Measurements from ENCODE around the gene PTPN12.
"Not testable (repeated sequence)": the region's sequence is repeated elsewhere in the genome, so short reads cannot be mapped to it uniquely, and the experiment has no call there.

Gene PTPN12

GRCh38 chr7:77631820-77632219 is 94.7 kb downstream of the PTPN12 start:
- H3K27me3 ChIP-seq (ENCODE audit: control insufficient read depth, insufficient read depth, low read length, poor library complexity, severe bottlenecking) = no peaks in the 10 kb centered on the region
- H3K36me3 ChIP-seq (ENCODE audit: control insufficient read depth, insufficient read depth, low read length) = peaks cover 26% of the 10 kb centered on the region
- no peak overlapping the region for H3K27ac ChIP-seq (ENCODE audit: insufficient read depth, low read depth, low read length, poor library complexity, severe bottlenecking)
- H3K4me3 ChIP-seq (ENCODE audit: insufficient read depth, low read depth, low read length) = no peak overlapping the region
- 97 to 100% methylated on average over 2 of the region's 2 CpGs for WGBS, 2 experiments
- no peaks in the 10 kb centered on the region for H3K9me3 ChIP-seq (ENCODE audit: control insufficient read depth, low read length)
- H3K4me1 ChIP-seq (ENCODE audit: control insufficient read depth, insufficient read depth, low read length) = no peaks in the 10 kb centered on the region

- no peaks in the 10 kb centered on the region for H3K9me3 ChIP-seq (ENCODE audit: control insufficient read depth, low read length)
- H3K4me3 ChIP-seq (ENCODE audit: insufficient read depth, low read depth, low read length) = no peak overlapping the region
- H3K4me1 ChIP-seq (ENCODE audit: control insufficient read depth, insufficient read depth, low read length) = no peaks in the 10 kb centered on the region
- H3K27ac ChIP-seq (ENCODE audit: insufficient read depth, low read depth, low read length, poor library complexity, severe bottlenecking) = no peak overlapping the region
- H3K36me3 ChIP-seq (ENCODE audit: control insufficient read depth, insufficient read depth, low read length) = peaks cover 5% of the 10 kb centered on the region
- WGBS, 2 experiments = 95% methylated on average over 4 of the region's 4 CpGs
- H3K27me3 ChIP-seq (ENCODE audit: control insufficient read depth, insufficient read depth, low read length, poor library complexity, severe bottlenecking) = no peaks in the 10 kb centered on the region
Observed at GRCh38 chr7:77644774-77645173, 107.7 kb downstream of the PTPN12 start.

- 94 to 97% methylated on average over 5 to 6 of the region's 6 CpGs for WGBS, 2 experiments
- Histone ChIP-seq H3K27ac (ENCODE audit: insufficient read depth, low read depth, low read length, poor library complexity, severe bottlenecking) (no peak overlapping the region), H3K4me1 (ENCODE audit: control insufficient read depth, insufficient read depth, low read length) (no peaks in the 10 kb centered on the region), H3K36me3 (ENCODE audit: control insufficient read depth, insufficient read depth, low read length) (no peaks in the 10 kb centered on the region), H3K9me3 (ENCODE audit: control insufficient read depth, low read length) (no peaks in the 10 kb centered on the region), H3K27me3 (ENCODE audit: control insufficient read depth, insufficient read depth, low read length, poor library complexity, severe bottlenecking) (no peaks in the 10 kb centered on the region), H3K4me3 (ENCODE audit: insufficient read depth, low read depth, low read length) (no peak overlapping the region)
Observed at GRCh38 chr7:77648742-77649338, 111.7 kb downstream of the PTPN12 start.

GRCh38 chr7:77649716-77650349 is 112.7 kb downstream of the PTPN12 start:
- Histone ChIP-seq H3K27me3 (ENCODE audit: control insufficient read depth, insufficient read depth, low read length, poor library complexity, severe bottlenecking) (no peaks in the 10 kb centered on the region), H3K36me3 (ENCODE audit: control insufficient read depth, insufficient read depth, low read length) (no peaks in the 10 kb centered on the region)
- 91 to 92% methylated on average over 4 of the region's 4 CpGs for WGBS, 2 experiments

GRCh38 chr7:77651575-77652162 is 114.6 kb downstream of the PTPN12 start:
- Histone ChIP-seq H3K9me3 (ENCODE audit: control insufficient read depth, low read length) (no peaks in the 10 kb centered on the region), H3K27me3 (ENCODE audit: control insufficient read depth, insufficient read depth, low read length, poor library complexity, severe bottlenecking) (no peaks in the 10 kb centered on the region), H3K27ac (ENCODE audit: insufficient read depth, low read depth, low read length, poor library complexity, severe bottlenecking) (no peak overlapping the region), H3K4me3 (ENCODE audit: insufficient read depth, low read depth, low read length) (no peak overlapping the region), H3K4me1 (ENCODE audit: control insufficient read depth, insufficient read depth, low read length) (no peaks in the 10 kb centered on the region), H3K36me3 (ENCODE audit: control insufficient read depth, insufficient read depth, low read length) (no peaks in the 10 kb centered on the region)
- WGBS, 2 experiments = 53 to 59% methylated on average over 3 of the region's 3 CpGs

More at GRCh38 chr7:77649716-77650349, 112.7 kb downstream of the PTPN12 start:
- Histone ChIP-seq H3K4me3 (ENCODE audit: insufficient read depth, low read depth, low read length) (no peak overlapping the region), H3K4me1 (ENCODE audit: control insufficient read depth, insufficient read depth, low read length) (no peaks in the 10 kb centered on the region), H3K9me3 (ENCODE audit: control insufficient read depth, low read length) (no peaks in the 10 kb centered on the region), H3K27ac (ENCODE audit: insufficient read depth, low read depth, low read length, poor library complexity, severe bottlenecking) (no peak overlapping the region)

- WGBS, 2 experiments = 95 to 96% methylated on average over 12 of the region's 12 CpGs
- H3K27ac ChIP-seq (ENCODE audit: insufficient read depth, low read depth, low read length, poor library complexity, severe bottlenecking); H3K36me3 ChIP-seq (ENCODE audit: control insufficient read depth, insufficient read depth, low read length): not testable (repeated sequence)
Observed at GRCh38 chr7:77652826-77653225, 115.7 kb downstream of the PTPN12 start.

GRCh38 chr7:77653572-77653971 is 116.5 kb downstream of the PTPN12 start:
- H3K27me3 ChIP-seq (ENCODE audit: control insufficient read depth, insufficient read depth, low read length, poor library complexity, severe bottlenecking) = no peaks in the 10 kb centered on the region
- 98 to 100% methylated on average over 2 of the region's 2 CpGs for WGBS, 2 experiments
- H3K4me1 ChIP-seq (ENCODE audit: control insufficient read depth, insufficient read depth, low read length) = no peaks in the 10 kb centered on the region
- H3K36me3 ChIP-seq (ENCODE audit: control insufficient read depth, insufficient read depth, low read length) = no peaks in the 10 kb centered on the region
- H3K9me3 ChIP-seq (ENCODE audit: control insufficient read depth, low read length) = no peaks in the 10 kb centered on the region
- no peak overlapping the region for H3K4me3 ChIP-seq (ENCODE audit: insufficient read depth, low read depth, low read length)
- no peak overlapping the region for H3K27ac ChIP-seq (ENCODE audit: insufficient read depth, low read depth, low read length, poor library complexity, severe bottlenecking)

More at GRCh38 chr7:77652826-77653225, 115.7 kb downstream of the PTPN12 start:
- not testable (repeated sequence) for H3K4me3 ChIP-seq (ENCODE audit: insufficient read depth, low read depth, low read length); H3K9me3 ChIP-seq (ENCODE audit: control insufficient read depth, low read length); H3K4me1 ChIP-seq (ENCODE audit: control insufficient read depth, insufficient read depth, low read length); H3K27me3 ChIP-seq (ENCODE audit: control insufficient read depth, insufficient read depth, low read length, poor library complexity, severe bottlenecking)

- Histone ChIP-seq H3K27ac (ENCODE audit: insufficient read depth, low read depth, low read length, poor library complexity, severe bottlenecking) (no peak overlapping the region), H3K27me3 (ENCODE audit: control insufficient read depth, insufficient read depth, low read length, poor library complexity, severe bottlenecking) (no peaks in the 10 kb centered on the region), H3K36me3 (ENCODE audit: control insufficient read depth, insufficient read depth, low read length) (no peaks in the 10 kb centered on the region), H3K4me1 (ENCODE audit: control insufficient read depth, insufficient read depth, low read length) (no peaks in the 10 kb centered on the region), H3K4me3 (ENCODE audit: insufficient read depth, low read depth, low read length) (no peak overlapping the region), H3K9me3 (ENCODE audit: control insufficient read depth, low read length) (no peaks in the 10 kb centered on the region)
- WGBS, 2 experiments = 35 to 36% methylated on average over 1 of the region's 1 CpG
Observed at GRCh38 chr7:77655356-77655755, 118.3 kb downstream of the PTPN12 start.

GRCh38 chr7:77655836-77656455 is 118.9 kb downstream of the PTPN12 start:
- Histone ChIP-seq H3K4me3 (ENCODE audit: insufficient read depth, low read depth, low read length) (no peak overlapping the region), H3K27me3 (ENCODE audit: control insufficient read depth, insufficient read depth, low read length, poor library complexity, severe bottlenecking) (no peaks in the 10 kb centered on the region), H3K9me3 (ENCODE audit: control insufficient read depth, low read length) (no peaks in the 10 kb centered on the region), H3K4me1 (ENCODE audit: control insufficient read depth, insufficient read depth, low read length) (no peaks in the 10 kb centered on the region), H3K27ac (ENCODE audit: insufficient read depth, low read depth, low read length, poor library complexity, severe bottlenecking) (no peak overlapping the region), H3K36me3 (ENCODE audit: control insufficient read depth, insufficient read depth, low read length) (no peaks in the 10 kb centered on the region)
- WGBS, 2 experiments = 87 to 89% methylated on average over 9 of the region's 9 CpGs

All from ectodermal cell (in vitro differentiated cells).